SK-N-MC (cell line): ENCODE data around the gene CTBP2.

Experiments used
- EZH2 ChIP-seq: fragments of 200-600 bp; sonication (generic); IDR thresholded peaks from one replicate; pipeline ENCODE4 v1.6.1; 2017; ENCODE audit warnings: antibody characterized with exemption
- FOXP2 ChIP-seq: optimal IDR thresholded peaks from 2 replicates; pipeline ENCODE3; 2011; ENCODE audit warnings: mild to moderate bottlenecking, moderate library complexity; ENCODE audit not compliant: insufficient read depth; ENCODE audit errors: extremely low read length, control extremely low read depth
- POLR2AphosphoS5 ChIP-seq: IDR thresholded peaks from 2 replicates; pipeline ENCODE4 v1.6.1; 2012; ENCODE audit warnings: mild to moderate bottlenecking, low read depth, low read length, borderline replicate concordance

- no peak for TF ChIP-seq EZH2
- no peak for TF ChIP-seq POLR2AphosphoS5
- no peak for TF ChIP-seq FOXP2
Measured at GRCh38 chr10:125018576-125019143, 141.7 kb downstream of the CTBP2 start.
